Sigmoid colon (tissue), 7 donors: ENCODE results near the gene ANTXR1. TPM values are rescaled to one million over a fixed set of nuclear protein-coding genes. Genes with fewer than 3 reads are reported as not detected.

ENCODE experiments used
- DNase-seq: peaks from one replicate; pipeline ENCODE4 v3.0.0-alpha.2; 2019
- H3K27ac ChIP-seq, 4 donors: fragments of 200-600 bp; sonication (generic); one replicate each; pipeline ENCODE4 v1.5.1; 2016 to 2019; ENCODE audit warnings: mild to moderate bottlenecking in 1 of 4
- H3K27me3 ChIP-seq, 3 donors: fragments of 200-600 bp; sonication (generic); one replicate each; pipeline ENCODE4 v1.5.1; 2019; ENCODE audit warnings: mild to moderate bottlenecking in 1 of 3
- H3K36me3 ChIP-seq, 4 donors: fragments of 200-600 bp; sonication (generic); one replicate each; pipeline ENCODE4 v1.5.1; 2016 to 2019
- H3K4me1 ChIP-seq, 4 donors: fragments of 200-600 bp; sonication (generic); one replicate each; pipeline ENCODE4 v1.5.1; 2017 to 2019
- H3K4me3 ChIP-seq, 4 donors: fragments of 200-600 bp; sonication (generic); one replicate each; pipeline ENCODE4 v1.5.1; 2017 to 2019; ENCODE audit warnings: mild to moderate bottlenecking in 2 of 4, moderate library complexity in 1 of 4
- H3K9me3 ChIP-seq, 4 donors: fragments of 200-600 bp in 3 of 4; sonication (generic) in 3 of 4; one replicate each; pipeline versions ENCODE4 v1.5.1 to v1.6.1; 2013 to 2019
- EP300 ChIP-seq, 4 donors: sonication (generic); formaldehyde crosslinking; IDR thresholded peaks; one replicate each; pipeline ENCODE4 v1.6.1; 2017; ENCODE audit warnings: antibody characterized with exemption in 4 of 4
- POLR2A ChIP-seq, 2 donors: fragments of 450-650 bp; IDR thresholded peaks; one replicate each; pipeline ENCODE4 v1.6.1; 2016; ENCODE audit warnings: antibody characterized with exemption in 2 of 2, mild to moderate bottlenecking in 2 of 2, moderate library complexity in 2 of 2
- POLR2AphosphoS5 ChIP-seq, 4 donors: sonication (generic); formaldehyde crosslinking; IDR thresholded peaks; one replicate each; pipeline ENCODE4 v1.6.1; 2017; ENCODE audit warnings: antibody characterized with exemption in 4 of 4
- WGBS, 2 donors: extraction: QIAGEN DNeasy Blood & Tissue Kit; methylation state at CpG; one replicate each; pipeline ENCODE4 v1.1.7; 2013; 5-methylcytosine and 5-hydroxymethylcytosine counted together
- intact Hi-C: fragments of 100-400 bp; cut with DNase I; formaldehyde crosslinking; loops from one replicate; pipeline ENCODE4 v1.15.1; 2023
- polyA plus RNA-seq, 3 donors: library from polyadenylated mRNA; stranded (reverse); fragments of 200-250 nt; gene quantifications; one replicate each; pipeline ENCODE4 v1.2.3, GENCODE V29; 2013
- total RNA-seq, 4 donors: library from RNA; depleted of rRNA; stranded (reverse); fragments of >200 nt; gene quantifications; one replicate each; pipeline ENCODE4 v1.1.0, GENCODE V29; 2016
- TF ChIP-seq, protein P1 (sequence below), 4 experiments: fragments of 450-650 bp in 3 of 4; fragments of 200-600 bp in 1 of 4; IDR thresholded peaks; one replicate each; pipeline ENCODE4 v1.5.1; 2016 to 2019; ENCODE audit warnings: antibody characterized with exemption in 4 of 4, mild to moderate bottlenecking in 3 of 4, moderate library complexity in 2 of 4
- donor health status: healthy with polysubstance abuse.
- donor health status: Bipolar disorder and iron deficiency.
- donor health status: healthy.

The ANTXR1 gene
- total and polyA plus RNA-seq, 7 donors = 3.0 to 79.8 (median 44.6) TPM

GRCh38 chr2:69095305-69095704 lies 82.3 kb downstream of the ANTXR1 start:
- peak in 2 of 4 donors; percentile 6 to 40 for TF ChIP-seq POLR2AphosphoS5 (IDR thresholded peaks at IDR 0.05)
- no peak for TF ChIP-seq POLR2A (IDR thresholded peaks at IDR 0.05)
- no peak for TF ChIP-seq EP300 (IDR thresholded peaks at IDR 0.05)
- Histone ChIP-seq H3K9me3 (no peaks in the 10 kb centered on the region), H3K36me3 (peaks cover 0 to 36% (median 5%) of the 10 kb centered on the region in 4 donors), H3K4me3 (no peak overlapping the region), H3K27me3 (no peaks in the 10 kb centered on the region), H3K4me1 (peaks cover 0 to 26% (median 10%) of the 10 kb centered on the region in 4 donors), H3K27ac (peak overlapping the region in 3 of 4 donors; percentile 51 to 68 (median 54))
- 72 to 79% methylated on average over 2 of the region's 2 CpGs for WGBS, 2 donors
- intact Hi-C loops = no loop called here
- DNase-seq = no peak

GRCh38 chr2:69096326-69097095 lies 83.5 kb downstream of the ANTXR1 start:
- Histone ChIP-seq H3K4me3 (no peak overlapping the region), H3K9me3 (no peaks in the 10 kb centered on the region), H3K36me3 (peaks cover 0 to 24% (median 4%) of the 10 kb centered on the region in 4 donors), H3K27me3 (no peaks in the 10 kb centered on the region), H3K4me1 (peaks cover 0 to 26% (median 10%) of the 10 kb centered on the region in 4 donors), H3K27ac (peak overlapping the region in 3 of 4 donors; percentile 48 to 68 (median 54))
- TF ChIP-seq POLR2A (IDR thresholded peaks at IDR 0.05) (no peak), EP300 (IDR thresholded peaks at IDR 0.05) (no peak), POLR2AphosphoS5 (IDR thresholded peaks at IDR 0.05) (no peak)
- TF ChIP-seq, protein P1, sequence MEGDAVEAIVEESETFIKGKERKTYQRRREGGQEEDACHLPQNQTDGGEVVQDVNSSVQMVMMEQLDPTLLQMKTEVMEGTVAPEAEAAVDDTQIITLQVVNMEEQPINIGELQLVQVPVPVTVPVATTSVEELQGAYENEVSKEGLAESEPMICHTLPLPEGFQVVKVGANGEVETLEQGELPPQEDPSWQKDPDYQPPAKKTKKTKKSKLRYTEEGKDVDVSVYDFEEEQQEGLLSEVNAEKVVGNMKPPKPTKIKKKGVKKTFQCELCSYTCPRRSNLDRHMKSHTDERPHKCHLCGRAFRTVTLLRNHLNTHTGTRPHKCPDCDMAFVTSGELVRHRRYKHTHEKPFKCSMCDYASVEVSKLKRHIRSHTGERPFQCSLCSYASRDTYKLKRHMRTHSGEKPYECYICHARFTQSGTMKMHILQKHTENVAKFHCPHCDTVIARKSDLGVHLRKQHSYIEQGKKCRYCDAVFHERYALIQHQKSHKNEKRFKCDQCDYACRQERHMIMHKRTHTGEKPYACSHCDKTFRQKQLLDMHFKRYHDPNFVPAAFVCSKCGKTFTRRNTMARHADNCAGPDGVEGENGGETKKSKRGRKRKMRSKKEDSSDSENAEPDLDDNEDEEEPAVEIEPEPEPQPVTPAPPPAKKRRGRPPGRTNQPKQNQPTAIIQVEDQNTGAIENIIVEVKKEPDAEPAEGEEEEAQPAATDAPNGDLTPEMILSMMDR (IDR thresholded peaks at IDR 0.05) = no peak
- no peak for DNase-seq
- intact Hi-C loops = no loop called here
- WGBS, 2 donors = 62 to 79% methylated on average over 2 of the region's 2 CpGs

DNA sequence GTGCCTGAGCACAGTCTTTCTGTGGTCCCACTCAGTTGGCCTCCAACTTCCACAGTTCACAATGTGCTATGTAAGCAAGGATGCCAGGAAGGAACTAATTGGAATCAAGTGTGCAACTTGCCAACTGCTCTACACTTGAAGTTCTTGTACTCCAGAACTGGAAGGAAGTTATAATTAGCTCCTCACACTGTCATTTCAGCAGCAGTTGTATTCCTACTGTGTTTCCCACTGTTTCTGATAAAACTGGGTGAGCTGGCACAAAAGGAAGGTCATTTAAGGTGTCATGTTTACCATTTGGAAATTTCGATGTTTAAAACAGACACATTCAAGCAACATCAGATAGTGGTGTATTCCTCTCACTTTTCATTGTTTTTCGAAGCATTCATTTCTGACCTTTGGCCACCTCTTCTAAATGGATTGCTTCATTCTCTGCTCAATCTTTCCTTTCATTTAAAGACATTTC lies 84.2 kb downstream of the ANTXR1 start:
- Histone ChIP-seq H3K27ac (peak overlapping the region in 3 of 4 donors; percentile 48 to 68 (median 54)), H3K4me1 (peaks cover 0 to 26% (median 10%) of the 10 kb centered on the region in 4 donors), H3K27me3 (no peaks in the 10 kb centered on the region), H3K4me3 (no peak overlapping the region), H3K36me3 (peaks cover 0 to 17% (median 0%) of the 10 kb centered on the region in 4 donors), H3K9me3 (no peaks in the 10 kb centered on the region)
- intact Hi-C loops = no loop called here
- peak in 1 of 4 donors; percentile 38 for TF ChIP-seq POLR2AphosphoS5 (IDR thresholded peaks at IDR 0.05)
- no peak for TF ChIP-seq POLR2A (IDR thresholded peaks at IDR 0.05)
- WGBS, 2 donors = 21 to 61% methylated on average over 2 of the region's 2 CpGs
- no peak for DNase-seq

DNA sequence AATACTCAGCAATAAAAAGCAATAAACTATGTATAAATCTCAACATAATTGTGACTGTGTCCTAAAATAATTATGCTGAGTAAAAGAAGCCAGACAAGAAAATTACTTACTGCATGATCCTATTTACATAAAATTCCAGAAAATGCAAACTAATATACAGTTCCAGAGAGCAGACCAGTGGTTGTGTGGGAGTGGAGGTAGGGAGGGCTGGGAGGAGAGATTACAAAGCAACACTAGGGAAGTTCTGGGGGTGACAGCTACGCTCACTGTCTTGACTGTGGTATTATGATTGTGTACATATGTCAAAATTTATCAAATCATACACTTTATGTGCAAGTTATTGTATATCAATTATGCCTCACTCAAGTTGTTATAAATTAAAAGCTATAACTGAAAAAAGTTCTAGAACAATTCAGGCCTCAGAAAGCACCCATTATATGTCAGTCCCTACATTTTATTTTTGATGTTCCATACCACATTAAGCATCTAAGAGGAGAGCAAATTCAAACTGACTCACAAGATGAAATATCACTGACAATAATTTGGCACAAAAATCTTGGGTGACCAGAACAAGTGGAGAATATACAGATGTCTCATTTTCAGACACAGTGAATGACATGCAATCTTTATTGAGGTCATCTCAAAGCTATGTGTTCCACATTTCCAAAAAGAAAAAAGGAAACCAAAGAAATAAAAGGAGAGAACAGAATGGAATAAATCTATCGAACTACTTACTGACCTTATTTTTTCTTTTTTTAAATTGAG lies 85.1 kb downstream of the ANTXR1 start:
- intact Hi-C loops = no loop called here
- H3K9me3 ChIP-seq = no peaks in the 10 kb centered on the region
- no peak overlapping the region for H3K4me3 ChIP-seq
- WGBS, 2 donors = 80 to 86% methylated on average over 2 of the region's 2 CpGs
- H3K36me3 ChIP-seq = peaks cover 0 to 12% (median 5%) of the 10 kb centered on the region in 4 donors
- no peak for DNase-seq
- TF ChIP-seq POLR2AphosphoS5 (IDR thresholded peaks at IDR 0.05) = no peak
- TF ChIP-seq, protein P1 (IDR thresholded peaks at IDR 0.05) = no peak
- no peak for TF ChIP-seq EP300 (IDR thresholded peaks at IDR 0.05)
- TF ChIP-seq POLR2A (IDR thresholded peaks at IDR 0.05) = no peak
- peaks cover 0 to 26% (median 10%) of the 10 kb centered on the region in 4 donors for H3K4me1 ChIP-seq
- peak overlapping the region in 2 of 4 donors; percentile 54 to 68 for H3K27ac ChIP-seq
- H3K27me3 ChIP-seq = no peaks in the 10 kb centered on the region

DNA sequence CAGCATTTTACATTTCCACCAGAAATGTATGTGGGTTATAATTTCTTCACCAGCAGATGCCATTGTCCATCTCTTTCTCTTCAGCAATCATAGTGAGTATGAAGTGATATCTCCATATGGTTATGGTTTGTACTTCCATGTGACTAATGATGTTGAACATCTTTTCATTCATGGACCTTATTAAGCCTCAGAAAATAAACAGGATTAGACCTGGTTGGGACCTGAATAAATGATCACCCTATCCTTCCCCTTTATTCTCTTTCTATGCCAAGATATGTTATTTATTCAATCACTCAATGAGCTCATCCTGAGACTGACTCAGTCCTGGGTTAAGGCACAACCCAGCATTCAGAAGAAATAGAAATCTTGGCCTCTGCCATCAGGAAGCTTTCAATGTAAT lies 86.6 kb downstream of the ANTXR1 start:
- intact Hi-C loops = no loop called here
- Histone ChIP-seq H3K36me3 (peaks cover 4 to 18% (median 9%) of the 10 kb centered on the region in 4 donors), H3K9me3 (no peaks in the 10 kb centered on the region), H3K4me3 (no peak overlapping the region), H3K27ac (peak overlapping the region in 3 of 4 donors; percentile 0 to 49 (median 47)), H3K4me1 (peaks cover 0 to 26% (median 8%) of the 10 kb centered on the region in 4 donors), H3K27me3 (no peaks in the 10 kb centered on the region)
- no peak for DNase-seq
- TF ChIP-seq, protein P1 (IDR thresholded peaks at IDR 0.05) = no peak
